ENCODE data around the gene TBC1D22B.

GRCh38 chr6:37284781-37285180 is 27.2 kb downstream of the TBC1D22B start:
- TF ChIP-seq POLR2A (IDR thresholded peaks at IDR 0.05): no peak
- TF ChIP-seq CTCF (IDR thresholded peaks at IDR 0.05): no peak
- TF ChIP-seq POLR2AphosphoS5 (IDR thresholded peaks at IDR 0.05; ENCODE audit: insufficient read depth in 1 of 2, low read depth in 1 of 2): no peak
